Effector CD8-positive, alpha-beta T cell (primary cell): ENCODE measurements around the gene MR1.
A peak's percentile ranks its signal among the peaks of the same experiment; 100 is the strongest.
"Not testable (repeated sequence)": the region's sequence is repeated elsewhere in the genome, so short reads cannot be mapped to it uniquely, and the experiment has no call there.

Experiments used
- DNase-seq: peaks from one replicate; lab custom pipeline; 2025; lab: John Stamatoyannopoulos, UW

The MR1 gene

DNA sequence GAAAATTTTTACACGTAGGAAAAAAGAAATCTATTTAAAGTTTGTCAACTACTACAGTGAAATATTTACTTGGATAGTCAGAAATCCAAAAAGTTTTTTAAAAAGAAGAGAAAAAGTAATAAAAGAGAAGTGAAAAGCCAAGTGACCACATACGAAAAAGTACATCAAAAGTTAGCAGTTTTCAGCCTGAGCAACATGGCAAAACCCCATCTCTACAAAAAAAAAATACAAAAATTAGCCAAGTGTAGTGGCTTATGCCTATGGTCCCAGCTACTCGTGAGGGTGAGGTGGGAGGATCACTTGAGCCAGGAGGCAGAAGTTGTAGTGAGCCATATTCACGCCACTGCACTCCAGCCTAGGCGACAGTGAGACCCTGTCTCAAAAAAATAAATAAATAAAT, 5.2 kb upstream of the MR1 start:
- DNase-seq: no peak

DNA sequence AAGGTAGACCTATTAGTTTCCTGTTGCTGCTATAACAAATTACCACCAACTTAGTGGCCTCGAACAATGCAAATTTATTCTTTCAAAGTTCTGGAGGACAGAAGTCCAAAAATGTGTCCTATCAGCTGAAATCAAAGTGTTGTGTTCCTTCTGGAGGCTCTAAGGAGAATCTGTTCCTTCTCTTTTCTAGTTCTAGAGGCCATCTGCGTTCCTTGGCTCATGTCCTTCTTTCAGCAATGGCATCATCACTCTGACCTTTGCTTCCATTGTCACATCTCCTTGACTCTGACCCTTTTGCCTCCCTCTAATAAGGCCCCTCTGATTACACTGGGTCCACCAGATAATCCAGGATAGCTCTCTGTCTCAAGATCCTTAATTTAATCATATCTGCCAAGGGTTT, 1.2 kb upstream of the MR1 start:
- no peak for DNase-seq

DNA sequence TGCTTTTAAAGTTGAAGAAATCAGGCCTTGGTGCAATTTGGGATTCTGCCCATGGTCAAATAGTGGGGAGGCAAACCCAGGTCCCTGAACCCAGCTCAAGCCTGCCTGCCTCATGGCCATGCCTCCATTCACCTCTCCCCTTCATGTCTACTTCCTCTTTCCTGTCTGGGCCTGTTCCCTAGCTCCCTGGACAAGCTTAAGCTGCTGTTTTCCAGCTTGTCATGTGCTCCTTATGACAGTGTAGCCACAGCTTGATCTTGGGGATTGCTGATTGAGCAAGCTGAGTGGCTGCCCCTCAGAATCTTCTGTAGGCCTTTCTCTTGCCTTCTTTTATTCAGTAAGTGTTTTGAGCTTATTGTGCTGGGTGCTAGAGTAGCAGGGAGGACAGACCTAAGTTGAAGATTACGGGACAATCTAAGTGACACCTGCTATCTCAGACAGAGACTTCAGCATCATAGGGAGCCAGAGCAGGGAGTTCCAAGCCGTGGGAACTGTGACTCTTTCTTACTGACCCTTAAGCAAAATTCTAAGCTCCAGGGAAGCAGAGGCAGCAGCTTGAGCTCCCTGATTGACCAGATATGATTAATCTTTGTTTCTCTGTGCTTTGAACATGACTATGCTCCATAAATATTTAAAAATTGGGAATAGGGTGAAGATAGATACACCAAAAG, 520 bp upstream of the MR1 start:
- no peak for DNase-seq

DNA sequence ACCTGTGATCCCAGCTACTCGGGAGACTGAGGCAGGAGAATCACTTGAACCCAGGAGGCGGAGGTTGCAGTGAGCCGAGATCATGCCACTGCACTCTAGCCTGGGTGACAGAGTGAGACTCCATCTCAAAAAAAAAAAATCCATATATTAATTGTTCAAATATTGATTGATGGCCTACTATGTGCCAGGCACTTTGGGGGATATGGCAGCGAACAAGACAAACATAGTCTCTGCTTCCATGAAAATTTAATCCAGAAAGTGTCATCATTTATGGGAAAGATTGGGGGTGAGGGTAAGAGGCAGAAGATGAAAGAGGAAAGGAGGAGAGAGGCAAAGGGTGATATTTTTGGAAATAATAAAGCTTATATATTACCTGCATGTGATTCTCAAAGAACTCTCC, 1.4 kb downstream of the MR1 start:
- not testable (repeated sequence) for DNase-seq

DNA sequence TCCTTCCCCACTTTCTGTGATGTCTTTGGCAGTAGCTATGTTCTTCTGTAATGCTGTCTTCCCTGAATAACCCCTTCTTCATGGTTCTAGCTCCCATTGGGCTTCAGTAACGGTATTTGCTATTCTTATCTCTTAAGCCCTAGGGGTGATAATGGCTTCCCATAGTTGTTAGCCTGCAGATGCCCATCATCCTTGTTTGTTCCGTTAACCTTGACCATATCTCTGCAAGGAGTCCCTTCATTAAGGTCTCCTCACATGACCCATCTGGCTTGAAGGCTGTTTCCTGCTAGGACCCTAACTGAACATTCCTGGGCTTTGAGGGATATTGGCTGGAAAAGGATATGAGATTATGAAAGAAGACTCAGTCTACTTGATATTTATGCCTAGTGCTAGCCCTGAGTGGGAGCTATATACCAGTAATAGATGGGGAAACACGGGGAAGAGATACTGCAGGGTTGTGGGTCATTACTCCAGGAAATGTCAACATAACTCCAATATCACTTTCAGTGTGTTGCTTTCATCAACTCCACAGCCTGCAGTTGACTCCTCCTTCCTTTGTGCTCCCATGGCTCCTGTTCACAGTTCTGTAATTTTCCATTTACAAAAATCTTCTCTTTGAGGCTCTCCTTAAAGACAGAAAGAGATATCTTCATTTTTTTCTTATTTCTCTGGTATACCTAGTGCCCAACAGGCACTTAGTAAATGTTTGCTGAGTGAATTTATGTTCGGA, 2.5 kb downstream of the MR1 start:
- DNase-seq: no peak

DNA sequence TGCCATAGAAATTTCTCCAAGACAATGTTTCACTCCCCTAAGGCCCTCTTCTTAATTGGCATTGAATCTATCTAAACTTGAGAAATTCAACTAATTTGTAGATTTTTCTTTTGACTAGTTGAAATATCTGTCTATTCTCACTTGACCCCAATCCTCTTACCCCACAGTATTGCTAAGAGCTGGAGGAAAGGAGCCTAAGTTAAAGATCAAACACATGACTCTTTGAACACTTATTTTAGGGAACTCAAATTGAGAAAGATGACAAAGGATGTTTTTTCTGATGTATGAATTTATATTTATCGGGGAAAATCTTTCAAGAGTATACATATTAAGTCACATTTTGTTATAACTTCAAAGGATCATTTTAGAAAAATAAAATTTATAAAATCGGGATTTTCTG, 3.6 kb downstream of the MR1 start:
- no peak for DNase-seq

DNA sequence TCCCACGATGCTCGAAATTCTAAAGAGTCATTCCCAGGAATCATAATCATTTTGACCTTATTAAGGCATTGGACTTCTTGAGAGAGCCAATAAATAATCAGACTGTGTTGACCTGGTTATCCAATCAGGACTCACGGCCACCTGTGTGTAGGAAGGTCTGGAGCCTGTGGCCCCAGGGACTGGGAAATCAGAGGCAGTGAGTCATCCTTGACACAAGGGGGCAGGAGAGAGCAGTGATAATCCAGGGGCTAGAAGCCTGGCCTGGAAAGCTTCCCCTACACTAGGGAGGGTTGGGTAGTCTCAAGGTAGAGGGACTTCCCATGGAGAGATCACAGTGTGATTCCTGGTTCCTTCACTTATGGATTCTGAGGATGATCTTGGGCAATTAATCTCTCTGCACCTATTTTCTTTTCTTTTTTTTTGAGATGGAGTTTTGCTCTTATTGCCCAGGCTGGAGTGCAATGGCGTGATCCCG, 4.7 kb downstream of the MR1 start:
- peak; percentile 41 for DNase-seq

DNA sequence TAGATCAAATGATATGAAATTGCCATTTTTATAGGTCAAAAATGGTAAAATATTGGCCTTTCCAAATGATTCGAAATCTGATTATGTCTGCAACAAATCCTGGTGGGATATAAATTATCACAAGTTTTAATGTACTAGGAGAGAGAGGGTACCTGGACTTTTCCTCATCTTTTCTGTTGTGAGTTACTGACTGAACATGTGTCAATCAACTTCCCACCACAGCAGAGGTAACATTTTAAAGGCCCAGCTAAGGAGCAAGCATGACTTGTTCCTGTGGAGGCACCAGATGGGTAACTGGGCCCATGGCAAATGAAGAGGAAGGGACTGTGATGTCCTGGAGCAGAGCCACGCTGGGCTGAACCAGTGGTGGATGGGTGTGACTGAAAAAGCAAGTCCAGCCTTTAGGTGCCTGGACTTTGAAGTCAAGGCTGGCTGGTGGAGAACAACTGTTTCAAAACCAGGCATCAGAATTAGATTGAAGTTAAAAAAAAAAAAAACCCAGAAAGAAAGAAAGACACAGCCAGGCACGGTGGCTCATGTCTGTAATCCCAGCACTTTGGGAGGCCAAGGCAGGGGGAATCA, 6.6 kb downstream of the MR1 start:
- DNase-seq: no peak

DNA sequence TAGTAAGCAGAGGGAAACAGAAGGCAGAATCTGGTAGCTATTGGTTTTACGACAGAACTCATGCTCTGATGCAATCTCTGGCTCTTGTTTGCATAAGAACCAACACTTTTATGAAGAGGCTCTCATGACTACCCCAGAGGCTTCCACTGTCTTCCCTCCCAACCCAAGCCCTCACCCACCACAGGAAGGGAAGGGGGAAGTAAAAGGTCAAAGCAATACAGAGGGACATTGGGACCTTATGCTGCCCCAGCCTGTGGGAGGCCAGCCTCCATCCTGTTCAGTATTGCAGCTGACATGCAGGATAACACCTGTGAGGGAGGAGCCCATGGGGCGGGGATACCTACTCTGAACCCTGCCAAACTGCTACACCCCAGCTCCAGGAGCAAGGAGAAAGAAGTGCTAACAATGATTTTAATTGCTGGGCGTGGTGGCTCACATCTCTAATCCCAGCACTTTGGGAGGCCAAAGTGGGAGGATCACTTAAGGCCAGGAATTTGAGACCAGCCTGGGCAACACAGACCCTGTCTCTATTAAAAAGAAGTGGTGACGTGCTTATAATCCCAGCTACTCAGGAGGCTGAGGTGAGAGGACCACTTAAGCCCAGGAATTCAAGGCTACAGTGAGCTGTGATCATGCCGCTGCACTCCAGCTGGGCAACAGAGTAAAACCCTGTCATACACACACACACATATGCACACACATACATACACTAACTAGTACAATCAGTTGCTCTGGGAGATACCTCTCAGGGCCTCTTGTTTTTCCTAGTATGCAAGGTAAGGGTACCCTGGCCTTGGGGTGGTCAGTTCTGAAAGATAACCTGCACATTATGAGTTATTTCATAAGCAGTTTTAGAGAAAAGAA, 9.5 kb downstream of the MR1 start:
- no peak for DNase-seq

DNA sequence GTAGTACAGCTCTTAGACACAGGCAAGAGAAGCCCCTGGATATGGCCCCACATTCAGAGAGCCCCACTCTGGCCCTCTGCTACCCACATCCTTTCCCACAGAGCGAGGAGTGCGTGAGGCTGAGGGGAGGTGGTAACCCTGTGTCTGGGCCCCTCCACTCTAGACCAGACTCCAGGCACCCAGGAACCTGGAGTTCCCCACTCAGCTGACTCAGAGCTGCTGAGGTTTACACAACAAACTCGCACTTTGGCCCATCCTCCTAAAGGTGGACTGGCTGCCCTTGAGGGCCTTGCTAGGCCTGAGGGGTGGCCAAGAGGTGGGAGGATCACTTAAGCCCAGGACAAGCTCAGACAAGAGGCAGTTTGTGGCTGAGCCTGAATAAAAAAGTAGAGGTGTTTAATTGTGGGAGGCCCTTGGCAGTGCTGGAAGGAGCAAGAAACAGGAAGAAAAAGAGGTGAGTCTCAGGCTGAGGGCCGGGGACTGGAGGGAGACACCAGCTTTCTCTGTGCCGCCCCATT, 10.7 kb downstream of the MR1 start:
- DNase-seq: no peak

DNA sequence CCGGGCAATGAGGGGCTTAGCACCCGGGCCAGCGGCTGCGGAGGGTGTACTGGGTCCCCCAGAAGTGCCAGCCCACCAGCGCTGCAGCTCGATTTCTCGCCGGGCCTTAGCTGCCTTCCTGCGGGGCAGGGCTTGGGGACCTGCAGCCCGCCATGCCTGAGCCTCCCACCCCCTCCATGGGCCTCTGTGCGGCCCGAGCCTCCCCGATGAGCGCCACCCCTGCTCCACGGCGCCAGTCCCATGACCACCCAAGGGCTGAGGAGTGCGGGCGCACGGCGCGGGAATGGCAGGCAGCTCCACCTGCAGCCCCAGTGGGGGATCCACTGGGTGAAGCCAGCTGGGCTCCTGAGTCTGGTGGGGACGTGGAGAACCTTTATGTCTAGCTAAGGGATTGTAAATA, 12.2 kb downstream of the MR1 start:
- DNase-seq: not testable (repeated sequence)

DNA sequence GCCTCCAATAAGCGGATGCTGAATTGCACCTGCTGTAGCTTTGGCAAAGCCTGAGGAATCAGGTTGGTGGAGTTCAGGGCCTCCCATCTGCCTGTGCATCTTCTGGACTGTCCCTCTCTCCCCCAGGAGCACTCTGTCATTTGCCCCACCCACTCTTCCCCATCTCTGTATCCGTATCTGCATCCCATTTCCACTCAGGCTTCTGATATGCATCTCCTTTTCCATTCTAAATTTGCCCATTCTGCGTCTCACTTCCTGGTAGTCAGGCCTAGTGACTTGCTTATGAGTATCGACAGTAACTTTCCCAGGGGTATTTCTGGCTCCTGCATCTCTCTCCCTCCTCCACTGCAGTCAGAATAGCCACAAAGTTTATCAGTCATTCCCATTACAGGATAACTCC, 15.6 kb downstream of the MR1 start:
- no peak for DNase-seq

DNA sequence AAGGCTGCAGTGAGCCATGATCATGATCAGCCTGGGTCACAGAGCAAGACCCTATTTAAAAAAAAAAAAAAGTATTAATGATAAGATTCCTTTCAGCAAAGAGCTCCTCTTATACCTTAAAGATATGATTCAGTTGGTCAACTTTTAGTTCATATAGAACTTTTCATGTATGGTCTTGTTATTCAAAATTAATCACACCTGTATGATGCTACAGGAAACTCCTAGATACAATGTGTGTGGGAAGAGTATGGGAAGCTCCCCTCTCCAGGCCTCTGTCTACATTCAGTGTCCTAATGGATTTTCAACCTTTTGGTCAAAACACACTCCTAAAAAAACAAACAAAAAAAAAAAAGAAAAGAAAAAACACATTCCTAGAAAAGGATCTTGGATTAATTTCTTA, 17.1 kb downstream of the MR1 start:
- no peak for DNase-seq

DNA sequence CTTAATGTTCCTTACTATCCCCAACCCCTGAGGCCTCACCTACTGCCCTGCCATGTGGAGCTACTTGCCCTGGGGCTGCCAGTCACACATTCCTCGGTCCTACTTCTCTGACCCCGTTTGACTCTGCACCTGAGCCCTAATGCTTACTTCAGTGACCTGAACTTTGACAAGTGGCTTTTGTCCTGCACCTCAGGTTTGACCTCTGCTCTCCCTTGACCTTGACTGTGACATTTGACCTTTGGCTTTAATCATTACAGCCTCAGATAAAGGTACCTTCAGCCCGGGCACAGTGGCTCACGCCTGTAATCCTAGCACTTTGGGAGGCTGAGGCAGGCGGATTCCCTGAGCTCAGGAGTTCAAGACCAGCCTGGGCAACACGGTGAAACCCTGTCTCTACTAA, 22.8 kb downstream of the MR1 start:
- no peak for DNase-seq

DNA sequence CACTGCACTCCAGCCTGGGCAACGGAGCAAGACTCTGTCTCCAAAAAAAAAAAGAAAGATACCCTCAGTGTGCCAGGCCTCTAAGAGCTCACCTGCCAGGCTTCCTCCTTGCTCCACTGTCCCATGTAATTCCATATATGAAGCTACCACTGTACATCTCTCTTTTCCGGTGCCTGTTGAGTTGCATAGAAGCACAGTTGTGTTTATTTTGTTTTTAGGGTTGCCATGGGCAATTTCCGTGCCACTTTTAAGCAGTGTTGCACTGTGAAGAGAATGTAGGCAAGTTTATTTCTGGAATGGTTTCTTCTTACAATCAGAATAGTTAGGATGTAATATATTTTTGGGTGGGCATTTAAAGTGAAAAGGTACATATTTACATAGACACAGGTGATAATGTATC, 23.3 kb downstream of the MR1 start:
- DNase-seq: no peak

DNA sequence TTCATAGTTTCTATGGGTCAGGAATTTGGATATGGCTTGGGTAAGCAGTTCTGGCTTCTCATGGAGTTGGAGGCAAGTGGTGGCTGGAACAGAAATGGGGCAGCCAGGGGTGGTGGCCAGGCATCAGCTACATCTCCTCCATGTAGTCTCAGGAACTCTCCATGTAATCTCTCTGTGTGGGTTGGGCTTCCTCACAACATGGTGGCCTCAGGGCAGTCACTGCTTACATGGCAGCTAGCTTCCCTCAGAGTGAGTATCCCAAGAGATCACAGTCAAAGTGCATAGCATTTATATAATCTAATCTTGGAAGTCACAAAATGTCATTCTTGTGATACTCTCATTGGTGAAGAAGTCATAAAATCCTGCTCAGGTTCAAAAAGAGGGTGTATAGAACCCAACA, 25.7 kb downstream of the MR1 start:
- no peak for DNase-seq

DNA sequence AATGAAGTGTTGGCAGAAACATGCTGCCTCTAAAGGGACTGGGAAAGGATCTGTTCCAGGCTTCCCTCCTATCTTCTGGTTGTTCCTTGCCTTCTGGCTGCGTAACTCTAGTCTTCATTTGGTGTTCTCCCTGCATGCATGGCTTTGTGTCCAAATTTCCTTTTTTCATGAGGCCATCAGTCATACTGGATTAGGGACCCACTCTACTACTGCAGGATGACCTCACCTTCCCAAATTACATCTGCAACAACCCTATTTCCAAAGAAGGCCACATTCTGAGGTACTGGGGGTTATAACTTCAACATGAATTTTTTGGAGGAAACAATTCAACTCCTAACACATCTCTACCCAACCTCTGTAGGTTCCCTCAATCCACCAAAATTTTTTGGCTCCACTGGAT, 26.3 kb downstream of the MR1 start:
- no peak for DNase-seq

DNA sequence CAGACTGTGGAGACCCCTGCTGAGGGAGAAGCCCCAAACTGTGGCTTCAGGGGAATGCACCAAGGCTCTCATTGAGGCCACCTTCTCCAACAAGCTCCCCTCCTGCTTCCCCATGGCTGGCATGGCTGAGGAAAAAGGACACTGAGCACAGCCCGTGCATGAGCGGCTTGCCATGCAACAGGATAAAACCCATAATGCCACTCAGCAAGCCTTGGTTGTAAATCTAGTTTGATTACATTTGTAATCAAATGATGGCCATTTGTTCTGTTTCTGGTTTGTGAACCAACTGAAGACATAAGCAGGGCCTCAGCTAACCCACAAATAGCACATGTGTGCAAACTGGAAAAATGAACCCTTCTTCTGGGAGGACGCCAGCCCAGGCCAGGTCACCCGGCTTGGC, 27.2 kb downstream of the MR1 start:
- DNase-seq: not testable (repeated sequence)

DNA sequence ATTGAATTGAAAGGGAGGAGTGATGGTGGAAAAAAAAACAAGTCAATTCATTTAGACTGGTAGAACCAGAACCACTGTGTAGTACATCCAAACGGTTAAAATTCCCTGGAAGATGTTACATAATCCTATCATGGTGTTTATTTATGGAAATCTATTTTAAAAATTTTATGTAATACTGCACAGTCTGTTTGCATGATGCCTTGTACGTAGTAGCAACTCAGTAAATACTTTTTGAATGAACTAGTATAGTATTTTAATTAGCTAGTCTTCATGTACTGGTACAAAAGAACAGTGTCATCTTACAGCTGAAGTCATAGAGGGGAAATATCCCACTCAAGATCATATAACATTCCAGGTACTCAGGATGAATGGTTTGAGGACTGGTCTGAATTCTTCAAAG, 27.7 kb downstream of the MR1 start:
- DNase-seq: no peak

DNA sequence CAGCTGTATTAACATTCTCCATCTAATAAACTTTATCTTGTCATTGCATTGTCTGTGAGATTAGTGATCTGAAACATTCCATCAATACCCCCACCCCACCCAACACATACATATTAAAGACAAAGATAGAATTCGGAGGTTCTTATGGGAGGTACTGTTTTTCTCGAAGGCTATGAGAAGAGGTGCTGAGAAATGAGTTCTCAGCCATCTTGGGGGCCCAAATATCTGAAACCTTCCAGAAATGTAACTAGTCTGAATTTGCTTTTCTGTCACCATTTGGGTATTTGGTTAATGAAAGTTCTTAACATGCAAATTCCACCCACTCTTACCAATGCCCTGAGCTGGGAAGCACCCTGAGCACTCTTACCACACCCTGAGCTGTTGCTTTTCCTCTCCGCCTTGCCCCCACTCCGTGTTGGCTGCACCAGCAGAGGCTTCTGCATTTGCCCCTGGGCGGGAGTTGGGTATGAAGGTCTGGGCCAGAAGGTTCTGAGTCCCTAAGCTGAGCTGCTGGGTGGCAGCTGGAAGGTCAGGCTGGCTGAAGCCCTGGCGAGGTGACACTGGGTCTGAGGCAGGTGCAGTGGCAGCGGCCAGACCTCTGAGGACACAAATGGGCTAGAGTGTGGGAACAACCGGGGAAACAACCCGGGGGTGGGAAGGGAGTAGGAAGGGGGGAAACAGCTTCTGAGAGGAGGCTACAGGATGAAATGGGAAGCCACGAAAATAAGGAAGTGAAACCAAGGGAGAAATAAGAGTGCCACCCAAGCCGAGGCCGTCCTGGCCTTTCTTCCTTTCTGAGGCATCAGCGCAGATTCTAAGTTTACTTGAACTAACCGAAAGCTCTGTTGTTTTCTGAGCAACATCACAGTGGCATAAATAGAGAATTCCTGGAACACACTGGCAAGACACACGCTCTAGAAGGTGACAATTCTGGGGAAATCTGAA, 28.4 kb downstream of the MR1 start:
- DNase-seq: no peak

DNA sequence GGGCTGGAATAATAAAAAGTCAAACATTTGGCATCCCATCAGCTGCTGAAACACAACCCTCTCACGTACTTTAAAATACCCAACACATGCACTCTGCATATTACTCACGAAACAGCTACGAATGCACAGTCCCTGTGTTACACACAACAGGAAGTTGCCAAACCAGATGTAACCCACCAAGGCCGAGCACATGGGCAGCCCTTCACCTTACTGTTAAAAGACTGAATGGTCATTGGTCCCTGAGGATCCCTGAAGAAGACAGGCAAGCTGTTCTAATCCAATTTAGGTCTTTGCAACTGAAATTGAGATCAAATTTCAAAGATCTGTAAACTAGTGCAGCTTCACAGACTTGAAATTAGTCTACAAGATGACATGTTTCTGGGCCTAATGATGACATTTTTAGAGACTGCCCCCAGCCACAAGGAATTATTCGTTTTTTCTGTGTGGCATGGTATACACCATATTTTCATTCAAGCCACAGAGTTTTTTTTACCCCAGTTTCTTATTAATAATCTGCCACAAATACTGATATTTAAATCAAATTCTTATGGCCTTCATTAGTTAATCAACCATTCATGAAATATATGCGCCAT, 29.1 kb downstream of the MR1 start:
- no peak for DNase-seq
